ENCODE measurements around the gene GLIS2.

- TF ChIP-seq EZH2 (IDR thresholded peaks at IDR 0.05; ENCODE audit: borderline replicate concordance, low read length) (no peak), CTCF (IDR thresholded peaks at IDR 0.05; ENCODE audit: low read length) (no peak)
Measured at GRCh38 chr16:4301177-4301576, 14.7 kb upstream of the GLIS2 start.

Measured in OCI-LY1 (cell line).